Measurements from ENCODE around the gene PKMYT1.

DNA sequence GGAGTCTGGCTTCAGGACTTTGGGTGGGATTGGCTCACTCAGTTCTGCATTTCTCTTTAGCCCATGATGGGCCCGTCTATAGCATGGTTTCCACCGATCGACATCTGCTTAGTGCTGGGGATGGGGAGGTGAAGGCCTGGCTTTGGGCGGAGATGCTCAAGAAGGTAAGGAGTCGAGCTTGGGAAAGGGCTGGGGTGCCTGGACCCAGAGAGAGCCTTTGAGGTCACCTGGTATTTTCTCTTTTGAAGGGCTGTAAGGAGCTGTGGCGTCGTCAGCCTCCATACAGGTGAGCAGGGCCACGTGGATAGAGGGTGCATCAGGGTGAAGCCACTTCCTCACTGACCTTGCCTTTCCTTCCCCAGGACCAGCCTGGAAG, 45.7 kb upstream of the PKMYT1 start:
- TF ChIP-seq CTCF (IDR thresholded peaks at IDR 0.05) (no peak), POLR2A (IDR thresholded peaks at IDR 0.05) (no peak), EP300 (IDR thresholded peaks at IDR 0.05) (no peak)

All from gastroesophageal sphincter (tissue), 3 donors.